Coronary artery (tissue), 2 donors: ENCODE measurements around the gene DIABLO.

Experiments
- DNase-seq: peaks from one replicate; pipeline ENCODE4 v3.0.0-alpha.2; 2017; ENCODE audit warnings: low spot score
- H3K27ac ChIP-seq, 2 donors: fragments of 200-600 bp; sonication (generic); one replicate each; pipeline ENCODE4 v1.5.1; 2016 to 2019
- H3K4me3 ChIP-seq: fragments of 200-600 bp; sonication (generic); 2 replicates; pipeline ENCODE4 v1.5.1; 2016; ENCODE audit warnings: mild to moderate bottlenecking, moderate library complexity
- CTCF ChIP-seq: fragments of 200-600 bp; sonication (generic); IDR thresholded peaks from one replicate; pipeline ENCODE4 v1.5.1; 2019; ENCODE audit warnings: antibody characterized with exemption

The DIABLO gene

DNA sequence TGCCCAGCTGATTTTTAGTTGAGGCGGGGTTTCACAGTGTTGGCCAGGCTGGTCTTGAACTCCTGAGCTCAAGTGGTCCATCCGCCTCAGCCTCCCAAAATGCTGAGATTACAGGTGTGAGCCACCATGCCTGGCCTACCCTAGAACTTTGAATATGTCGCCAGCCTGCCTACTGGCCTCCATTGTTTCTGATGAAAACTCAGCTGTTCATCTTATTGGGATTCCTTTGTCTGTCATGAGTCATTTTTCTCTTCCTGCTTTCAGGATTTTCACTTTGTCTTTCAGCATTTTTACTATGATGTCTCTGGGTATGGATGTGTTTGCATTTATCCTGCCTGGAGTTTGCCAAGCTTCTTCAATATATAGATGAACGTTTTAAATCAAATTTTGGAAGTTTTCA lies 30.4 kb downstream of the DIABLO start:
- no peak for DNase-seq
- Histone ChIP-seq H3K4me3 (no peak overlapping the region), H3K27ac (no peak overlapping the region)
- TF ChIP-seq CTCF: no peak

GRCh38 chr12:122194804-122195203 lies 31.0 kb downstream of the DIABLO start:
- no peak overlapping the region for H3K4me3 ChIP-seq
- no peak for TF ChIP-seq CTCF
- DNase-seq: no peak
- no peak overlapping the region for H3K27ac ChIP-seq

- no peak for DNase-seq
Measured at GRCh38 chr12:122192441-122192840, 33.4 kb downstream of the DIABLO start.

DNA sequence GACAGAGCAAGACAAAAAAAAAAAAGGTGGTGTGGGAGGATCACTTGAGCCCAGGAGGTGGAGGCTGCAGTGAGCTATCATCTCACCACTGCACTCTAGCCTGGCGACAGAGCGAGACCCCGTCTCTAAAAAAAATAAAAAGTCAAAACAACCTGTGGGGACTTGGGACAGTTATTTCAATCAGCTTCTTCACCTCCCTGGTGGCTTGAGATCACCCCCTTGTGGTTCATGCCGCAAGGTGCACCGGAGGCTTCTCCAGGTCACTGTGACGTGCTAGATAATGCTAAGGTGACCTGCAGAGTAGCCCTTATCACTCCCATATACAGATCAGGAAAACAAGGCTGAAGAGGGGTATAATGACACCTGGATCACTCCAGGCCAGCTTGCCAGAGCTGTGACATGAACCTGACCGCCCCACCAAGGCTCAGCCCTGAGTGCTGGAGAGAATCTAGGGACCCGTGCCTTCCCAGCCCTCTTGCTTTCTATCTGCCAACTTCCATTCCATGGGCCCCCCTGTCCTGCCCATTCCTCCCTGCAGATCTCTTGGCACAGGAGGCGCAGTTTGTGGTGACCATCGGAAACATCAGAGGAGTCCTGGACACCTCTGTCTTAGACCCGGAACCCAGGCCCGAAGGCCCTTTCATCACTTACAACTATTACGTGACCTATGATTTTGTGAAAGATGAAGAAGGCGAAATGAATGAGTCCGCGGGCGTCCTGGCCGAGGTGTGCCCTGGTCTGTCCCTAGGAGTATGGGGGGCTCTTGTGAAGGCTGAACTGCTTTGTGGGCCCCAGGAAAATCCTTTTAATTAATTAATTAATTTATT lies 34.8 kb downstream of the DIABLO start:
- TF ChIP-seq CTCF: no peak
- DNase-seq: no peak

More at GRCh38 chr12:122192441-122192840, 33.4 kb downstream of the DIABLO start:
- Histone ChIP-seq H3K4me3 (no peak overlapping the region), H3K27ac (no peak overlapping the region)
- no peak for TF ChIP-seq CTCF

GRCh38 chr12:122189626-122190475 lies 36.0 kb downstream of the DIABLO start:
- no peak for TF ChIP-seq CTCF
- DNase-seq: no peak
- Histone ChIP-seq H3K4me3 (no peak overlapping the region), H3K27ac (no peak overlapping the region)

More for the DNA sequence above, 34.8 kb downstream of the DIABLO start:
- no peak overlapping the region for H3K27ac ChIP-seq
- H3K4me3 ChIP-seq: no peak overlapping the region

DNA sequence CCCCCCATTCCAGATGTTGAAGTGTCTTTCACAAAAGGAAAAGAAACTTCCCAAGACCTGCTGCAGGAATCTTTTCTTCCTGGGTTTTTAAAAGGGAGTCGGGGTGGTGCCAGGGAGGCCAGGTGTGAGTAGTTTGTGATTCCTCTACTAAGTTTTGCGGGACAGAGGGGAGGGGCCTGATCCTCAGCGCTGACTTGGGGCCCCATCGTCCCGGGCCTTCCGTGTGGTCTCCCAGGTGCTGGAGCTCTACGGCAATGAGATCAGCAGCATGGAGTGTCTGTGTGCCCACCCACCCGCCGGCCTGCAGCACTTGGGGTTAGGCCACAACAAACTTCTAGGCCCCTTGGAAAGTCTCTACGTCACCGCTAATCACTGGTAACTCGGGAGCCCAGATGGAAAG lies 38.4 kb downstream of the DIABLO start:
- TF ChIP-seq CTCF: no peak
- Histone ChIP-seq H3K27ac (no peak overlapping the region), H3K4me3 (no peak overlapping the region)
- no peak for DNase-seq
